ENCODE results near the gene CATSPERD. TPM values are rescaled to one million over a fixed set of nuclear protein-coding genes. Genes with fewer than 3 reads are reported as not detected.

Gene CATSPERD
- total RNA-seq, 1 donor from 2014 or later: not detected

- Histone ChIP-seq H3K27me3 (peaks cover 34% of the 10 kb centered on the region), H3K4me1 (no peaks in the 10 kb centered on the region), H2AFZ (replicated peaks) (no peak overlapping the region), H3K36me3 (no peaks in the 10 kb centered on the region), H3K9me3 (ENCODE audit: low read depth) (no peaks in the 10 kb centered on the region), H3F3A (ENCODE audit: low read depth) (peaks cover 21% of the 10 kb centered on the region), H4K20me1 (ENCODE audit: low read depth) (no peaks in the 10 kb centered on the region), H3K4me3 (no peak overlapping the region), H3K27ac (no peak overlapping the region), H3K4me2 (no peak overlapping the region), H3K79me2 (ENCODE audit: low read depth) (no peaks in the 10 kb centered on the region), H3K9ac (no peak overlapping the region)
- Mint-ChIP-seq H3K27me3 (ENCODE audit: insufficient read depth, low read depth) (peaks cover 21% of the 10 kb centered on the region), H3K4me3 (peak overlapping the region; percentile 68), H3K36me3 (no peaks in the 10 kb centered on the region), H3K9me3 (no peaks in the 10 kb centered on the region), H3K4me1 (peaks cover 27% of the 10 kb centered on the region), H3K27ac (no peak overlapping the region)
- TF ChIP-seq CTCF (IDR thresholded peaks at IDR 0.05) (no peak), EZH2phosphoT487 (IDR thresholded peaks at IDR 0.05) (no peak)
- no peak for DNase-seq (ENCODE audit: low spot score)
Observed at GRCh38 chr19:5800361-5801270, 80.2 kb downstream of the CATSPERD start.

GRCh38 chr19:5801796-5802619 is 81.6 kb downstream of the CATSPERD start:
- Mint-ChIP-seq H3K4me1 (peaks cover 38% of the 10 kb centered on the region), H3K27ac (no peak overlapping the region), H3K9me3 (no peaks in the 10 kb centered on the region), H3K27me3 (ENCODE audit: insufficient read depth, low read depth) (peaks cover 23% of the 10 kb centered on the region), H3K36me3 (no peaks in the 10 kb centered on the region), H3K4me3 (peak overlapping the region; percentile 50)
- Histone ChIP-seq H4K20me1 (ENCODE audit: low read depth) (no peaks in the 10 kb centered on the region), H3K4me1 (peaks cover 10% of the 10 kb centered on the region), H3K9me3 (ENCODE audit: low read depth) (no peaks in the 10 kb centered on the region), H3K4me2 (peak overlapping the region; percentile 61), H3K9ac (no peak overlapping the region), H3K27ac (no peak overlapping the region), H3K79me2 (ENCODE audit: low read depth) (no peaks in the 10 kb centered on the region), H3K36me3 (no peaks in the 10 kb centered on the region), H3F3A (ENCODE audit: low read depth) (peaks cover 28% of the 10 kb centered on the region), H2AFZ (replicated peaks) (no peak overlapping the region), H3K4me3 (peak overlapping the region; percentile 24), H3K27me3 (peaks cover 39% of the 10 kb centered on the region)
- TF ChIP-seq EZH2 (IDR thresholded peaks at IDR 0.05): no peak
- TF ChIP-seq CTCF (IDR thresholded peaks at IDR 0.05): no peak
- no peak for TF ChIP-seq EZH2phosphoT487 (IDR thresholded peaks at IDR 0.05)
- DNase-seq (ENCODE audit: low spot score): peak; percentile 91

- H3K4me1 ChIP-seq: peaks cover 10% of the 10 kb centered on the region
- H3K9me3 Mint-ChIP-seq: no peaks in the 10 kb centered on the region
- H3K4me3 ChIP-seq: peak overlapping the region; percentile 24
- TF ChIP-seq EZH2phosphoT487 (IDR thresholded peaks at IDR 0.05) (no peak), CTCF (IDR thresholded peaks at IDR 0.05) (no peak), EZH2 (IDR thresholded peaks at IDR 0.05) (no peak)
- H4K20me1 ChIP-seq (ENCODE audit: low read depth): no peaks in the 10 kb centered on the region
- H2AFZ ChIP-seq (replicated peaks): peak overlapping the region; percentile 70
- H3K27me3 Mint-ChIP-seq (ENCODE audit: insufficient read depth, low read depth): peaks cover 23% of the 10 kb centered on the region
- H3K79me2 ChIP-seq (ENCODE audit: low read depth): no peaks in the 10 kb centered on the region
- no peaks in the 10 kb centered on the region for H3K9me3 ChIP-seq (ENCODE audit: low read depth)
- DNase-seq (ENCODE audit: low spot score): no peak
- H3K36me3 Mint-ChIP-seq: no peaks in the 10 kb centered on the region
- H3K27ac Mint-ChIP-seq: no peak overlapping the region
- H3K4me1 Mint-ChIP-seq: peaks cover 38% of the 10 kb centered on the region
- peaks cover 28% of the 10 kb centered on the region for H3F3A ChIP-seq (ENCODE audit: low read depth)
- H3K27me3 ChIP-seq: peaks cover 39% of the 10 kb centered on the region
- no peak overlapping the region for H3K27ac ChIP-seq
- H3K4me3 Mint-ChIP-seq: peak overlapping the region; percentile 79
- no peaks in the 10 kb centered on the region for H3K36me3 ChIP-seq
- peak overlapping the region; percentile 67 for H3K4me2 ChIP-seq
- no peak overlapping the region for H3K9ac ChIP-seq
Observed at GRCh38 chr19:5803441-5803751, 83.0 kb downstream of the CATSPERD start.
